Heart right ventricle (tissue), 16 donors: ENCODE data around the gene OR1S2. TPM values are rescaled to one million over a fixed set of nuclear protein-coding genes. Genes with fewer than 3 reads are reported as not detected.

Experiments used
- ATAC-seq, 8 donors: fragments of 200-7000 bp; cut with Tn5 transposase; one replicate each; pipeline ENCODE4 v1.9.1; 2020; ENCODE audit warnings: mild to moderate bottlenecking in 8 of 8, moderate library complexity in 8 of 8, moderate number of reproducible peaks in 1 of 8
- DNase-seq, 2 donors: peaks; one replicate each; pipeline ENCODE4 v3.0.0-alpha.2; 2020
- H3K27ac ChIP-seq, 10 donors: fragments of 200-600 bp; sonication (generic) in 2 of 10; one replicate each; pipeline versions ENCODE4 v1.5.0 to v1.8.0; 2020 to 2022; ENCODE audit warnings: mild to moderate bottlenecking in 3 of 10
- H3K27me3 ChIP-seq, 7 donors: fragments of 200-600 bp; one replicate each; pipeline ENCODE4 v1.8.0; 2021 to 2022; ENCODE audit warnings: mild to moderate bottlenecking in 2 of 7
- H3K36me3 ChIP-seq, 9 donors: fragments of 200-600 bp; sonication (generic) in 1 of 9; one replicate each; pipeline versions ENCODE4 v1.5.0 to v1.8.0; 2020 to 2022; ENCODE audit warnings: mild to moderate bottlenecking in 2 of 9
- H3K4me1 ChIP-seq, 9 donors: fragments of 200-600 bp; sonication (generic) in 1 of 9; one replicate each; pipeline versions ENCODE4 v1.5.0 to v1.8.0; 2020 to 2022; ENCODE audit warnings: mild to moderate bottlenecking in 4 of 9
- H3K4me3 ChIP-seq, 10 donors: fragments of 200-600 bp; sonication (generic) in 2 of 10; one replicate each; pipeline versions ENCODE4 v1.5.0 to v1.8.0; 2020 to 2022; ENCODE audit warnings: mild to moderate bottlenecking in 7 of 10, moderate library complexity in 2 of 10
- H3K9me3 ChIP-seq, 11 donors: fragments of 200-600 bp in 10 of 11; sonication (generic) in 2 of 11; one replicate each; pipeline versions ENCODE4 v1.5.0 to v1.8.0; 2013 to 2022; ENCODE audit warnings: mild to moderate bottlenecking in 2 of 11, control low read depth in 1 of 11, moderate library complexity in 1 of 11
- CTCF ChIP-seq, 9 donors: fragments of 200-600 bp; sonication (generic) in 2 of 9; IDR thresholded peaks; one replicate each; pipeline versions ENCODE4 v1.5.0 to v1.8.0; 2021 to 2022; ENCODE audit warnings: antibody characterized with exemption in 9 of 9, mild to moderate bottlenecking in 5 of 9, moderate library complexity in 1 of 9
- WGBS, 2 donors: extraction: QIAGEN DNeasy Blood & Tissue Kit; methylation state at CpG; one replicate each; pipeline ENCODE4 v1.1.7; 2013; ENCODE audit warnings: inconsistent platforms in 1 of 2; 5-methylcytosine and 5-hydroxymethylcytosine counted together
- intact Hi-C, 10 donors: fragments of 100-400 bp; cut with DNase I; formaldehyde crosslinking; loops; one replicate each; pipeline versions ENCODE4 v1.11.1 to v1.14.2; 2022
- polyA plus RNA-seq, 2 donors: library from polyadenylated mRNA; stranded (reverse); fragments of 200-250 nt; gene quantifications; one replicate each; pipeline ENCODE4 v1.2.3, GENCODE V29; 2013
- total RNA-seq, 10 donors: library from RNA; stranded (reverse); fragmentation: NEBNext Ultra II Directional in 3 of 10; extraction: Animal tissue kit (Norgen Biotek cat#: 25700) in 3 of 10; gene quantifications; one replicate each; pipeline versions ENCODE4 v1.2.1 to v1.2.4, GENCODE V29; 2021 to 2023
- donor health status: Arrhythmogenic right ventricular cardiomyopathy.
- donor health status: ischemic (EF 13 %, LVEDD 7.1; RV severe dilation, severe dysfunction).
- donor health status: healthy with polysubstance abuse.
- donor health status: DM: no; HTN: yes; CAD: no.
- donor health status: DM: no; HTN: no; CAD: no.
- donor health status: ischemic (EF 25% LVEDD 6.9; RV normal size, moderate dysfunction).
- donor health status: ischemic (EF 25% LVEDD 5.7; RV mildly dilated, moderate dysfunction).
- donor health status: healthy.
- donor health status: DM: yes; HTN: yes; CAD: no.
- donor health status: Ischemic cardiomyopathy.
- donor health status: ischemic (EF 35%, LVEDD 5.7; RV mildly dilated, moderate dysfunction).
- donor health status: nonischemic (EF 11% LVEDD 7.7; RV severe dilation, severe dysfunction).
- donor health status: DM: yes; HTN: yes; CAD: no.
- donor health status: PGD.
- donor health status: ischemic (EF 29% LVEDD 5.4; RV normal size, mild dysfunction).
- donor health status: nonischemic (EF 23%, LVEDD 6.1; RV moderate dilation, normal function).

Gene OR1S2
- total and polyA plus RNA-seq, 12 donors: not detected

- WGBS, 2 donors: 78 to 81% methylated on average over 3 of the region's 3 CpGs
- no peaks in the 10 kb centered on the region for H3K36me3 ChIP-seq
- H3K9me3 ChIP-seq: peaks cover 0 to 18% (median 3%) of the 10 kb centered on the region in 11 donors
- H3K4me3 ChIP-seq: no peak overlapping the region
- H3K4me1 ChIP-seq: peaks cover 0 to 5% (median 0%) of the 10 kb centered on the region in 9 donors
- intact Hi-C loops: no loop called here
- DNase-seq (no peak), ATAC-seq (no peak)
- no peak overlapping the region for H3K27ac ChIP-seq
- no peak for TF ChIP-seq CTCF (IDR thresholded peaks at IDR 0.05)
- H3K27me3 ChIP-seq: no peaks in the 10 kb centered on the region
Observed at GRCh38 chr11:58192229-58192628, 11.7 kb downstream of the OR1S2 start.

GRCh38 chr11:58188770-58189169, 15.2 kb downstream of the OR1S2 start, which contains the start of gene OR9Q2:
Gene OR9Q2 (plus strand): TSS chr11:58189070. CDS start chr11:58190491, 1,421 bp downstream.
- no peak for TF ChIP-seq CTCF (IDR thresholded peaks at IDR 0.05)
- no peaks in the 10 kb centered on the region for H3K36me3 ChIP-seq
- H3K4me1 ChIP-seq: peaks cover 0 to 14% (median 0%) of the 10 kb centered on the region in 9 donors
- H3K9me3 ChIP-seq: no peaks in the 10 kb centered on the region
- peak within 1 kb of the TSS in 1 of 10 donors; percentile 52 for H3K27ac ChIP-seq
- 85 to 86% methylated on average over 2 of the region's 2 CpGs for WGBS, 2 donors
- intact Hi-C loops: loop anchor here in 3 of 10 donors (5.0 to 10.0 kb wide), 4 partner anchors 74 to 164 kb away; partner anchors contain the start of gene OR9Q1 (in 1 of the 3)
- ATAC-seq (no peak), DNase-seq (no peak)
- no peaks in the 10 kb centered on the region for H3K27me3 ChIP-seq
- no peak within 1 kb of the TSS for H3K4me3 ChIP-seq

GRCh38 chr11:58186938-58187337, 17.0 kb downstream of the OR1S2 start:
- WGBS, 2 donors: 61 to 63% methylated on average over 4 of the region's 4 CpGs
- peak in 2 of 9 donors; percentile 15 to 33 for TF ChIP-seq CTCF (IDR thresholded peaks at IDR 0.05)
- H3K36me3 ChIP-seq: no peaks in the 10 kb centered on the region
- intact Hi-C loops: loop anchor here in 3 of 10 donors (5.0 to 10.0 kb wide), 4 partner anchors 72 to 162 kb away; partner anchors contain the start of gene OR9Q1 (in 1 of the 3)
- no peaks in the 10 kb centered on the region for H3K27me3 ChIP-seq
- DNase-seq: peak in 1 of 2 donors; percentile 36
- no peaks in the 10 kb centered on the region for H3K9me3 ChIP-seq
- peak; percentile 47 to 89 (median 84) for ATAC-seq
- peaks cover 0 to 14% (median 0%) of the 10 kb centered on the region in 9 donors for H3K4me1 ChIP-seq
- peak overlapping the region in 3 of 10 donors; percentile 17 to 56 (median 52) for H3K27ac ChIP-seq
- no peak overlapping the region for H3K4me3 ChIP-seq

GRCh38 chr11:58179648-58180047, 24.3 kb downstream of the OR1S2 start:
- Histone ChIP-seq H3K9me3 (no peaks in the 10 kb centered on the region), H3K4me1 (no peaks in the 10 kb centered on the region), H3K36me3 (no peaks in the 10 kb centered on the region), H3K27ac (no peak overlapping the region), H3K27me3 (no peaks in the 10 kb centered on the region), H3K4me3 (no peak overlapping the region)
- DNase-seq (peak in 1 of 2 donors; percentile 15), ATAC-seq (no peak)
- no peak for TF ChIP-seq CTCF (IDR thresholded peaks at IDR 0.05)
- 47 to 53% methylated on average over 7 of the region's 7 CpGs for WGBS, 2 donors
- intact Hi-C loops: loop anchor here in 5 of 10 donors (10.0 kb wide), 5 partner anchors 45 to 155 kb away; partner anchors contain the start of genes OR10Q1 (in 1 of the 5) and OR9Q1 (in 1 of the 5)
